ENCODE data around the gene COX7C. TPM values are rescaled to one million over a fixed set of nuclear protein-coding genes. Genes with fewer than 3 reads are reported as not detected.
"Not testable (repeated sequence)": the region's sequence is repeated elsewhere in the genome, so short reads cannot be mapped to it uniquely, and the experiment has no call there.

Gene COX7C
- total RNA-seq, 1 donor from 2014 or later, result 481 TPM

- intact Hi-C loops (cut with micrococcal nuclease), result no loop called here
- H3K4me3 Mint-ChIP-seq, result no peak overlapping the region
- H3K4me1 Mint-ChIP-seq, result no peaks in the 10 kb centered on the region
- no peak for DNase-seq
- peaks cover 15% of the 10 kb centered on the region for H3K36me3 Mint-ChIP-seq (ENCODE audit: low read depth)
- no peaks in the 10 kb centered on the region for H3K9me3 Mint-ChIP-seq
- H3K27me3 Mint-ChIP-seq, result peaks cover 12% of the 10 kb centered on the region
- H3K27ac Mint-ChIP-seq, result no peak overlapping the region
Measured at GRCh38 chr5:86626149-86626548, 8.4 kb downstream of the COX7C start.

GRCh38 chr5:86631165-86631564, 13.4 kb downstream of the COX7C start:
- Mint-ChIP-seq H3K27ac (no peak overlapping the region), H3K4me1 (no peaks in the 10 kb centered on the region), H3K9me3 (no peaks in the 10 kb centered on the region), H3K27me3 (peaks cover 14% of the 10 kb centered on the region), H3K4me3 (no peak overlapping the region), H3K36me3 (ENCODE audit: low read depth) (no peaks in the 10 kb centered on the region)
- DNase-seq, result no peak
- intact Hi-C loops (cut with micrococcal nuclease), result no loop called here

GRCh38 chr5:86640998-86641397, 23.3 kb downstream of the COX7C start:
- DNase-seq, result no peak
- Mint-ChIP-seq H3K27me3 (peaks cover 9% of the 10 kb centered on the region), H3K27ac (no peak overlapping the region), H3K9me3 (no peaks in the 10 kb centered on the region), H3K4me1 (no peaks in the 10 kb centered on the region), H3K4me3 (no peak overlapping the region), H3K36me3 (ENCODE audit: low read depth) (no peaks in the 10 kb centered on the region)
- intact Hi-C loops (cut with micrococcal nuclease), result no loop called here

- Mint-ChIP-seq H3K27me3 (peaks cover 8% of the 10 kb centered on the region), H3K9me3 (no peaks in the 10 kb centered on the region), H3K4me3 (no peak overlapping the region), H3K36me3 (ENCODE audit: low read depth) (no peaks in the 10 kb centered on the region), H3K4me1 (no peaks in the 10 kb centered on the region), H3K27ac (no peak overlapping the region)
- no peak for DNase-seq
- intact Hi-C loops (cut with micrococcal nuclease), result no loop called here
Measured at GRCh38 chr5:86644843-86645242, 27.1 kb downstream of the COX7C start.

- no peaks in the 10 kb centered on the region for H3K4me1 Mint-ChIP-seq
- no peaks in the 10 kb centered on the region for H3K9me3 Mint-ChIP-seq
- intact Hi-C loops (cut with micrococcal nuclease), result no loop called here
Measured at GRCh38 chr5:86645885-86646284, 28.1 kb downstream of the COX7C start.

GRCh38 chr5:86646671-86647070, 28.9 kb downstream of the COX7C start:
- H3K36me3 Mint-ChIP-seq (ENCODE audit: low read depth), result no peaks in the 10 kb centered on the region
- no peak overlapping the region for H3K27ac Mint-ChIP-seq
- intact Hi-C loops (cut with micrococcal nuclease), result no loop called here
- peaks cover 5% of the 10 kb centered on the region for H3K27me3 Mint-ChIP-seq
- no peaks in the 10 kb centered on the region for H3K4me1 Mint-ChIP-seq
- H3K9me3 Mint-ChIP-seq, result no peaks in the 10 kb centered on the region
- no peak for DNase-seq
- no peak overlapping the region for H3K4me3 Mint-ChIP-seq

More at GRCh38 chr5:86645885-86646284, 28.1 kb downstream of the COX7C start:
- Mint-ChIP-seq H3K36me3 (ENCODE audit: low read depth) (no peaks in the 10 kb centered on the region), H3K4me3 (no peak overlapping the region), H3K27ac (no peak overlapping the region), H3K27me3 (peaks cover 8% of the 10 kb centered on the region)
- no peak for DNase-seq

GRCh38 chr5:86649832-86650505, 32.2 kb downstream of the COX7C start:
- Mint-ChIP-seq H3K4me1 (no peaks in the 10 kb centered on the region), H3K27me3 (peaks cover 4% of the 10 kb centered on the region), H3K4me3 (no peak overlapping the region), H3K27ac (no peak overlapping the region), H3K9me3 (no peaks in the 10 kb centered on the region), H3K36me3 (ENCODE audit: low read depth) (no peaks in the 10 kb centered on the region)
- intact Hi-C loops (cut with micrococcal nuclease), result no loop called here
- no peak for DNase-seq

- intact Hi-C loops (cut with micrococcal nuclease); DNase-seq; H3K27ac Mint-ChIP-seq; H3K9me3 Mint-ChIP-seq; H3K4me3 Mint-ChIP-seq; H3K4me1 Mint-ChIP-seq; H3K36me3 Mint-ChIP-seq (ENCODE audit: low read depth); H3K27me3 Mint-ChIP-seq: not testable (repeated sequence)
Measured at GRCh38 chr5:86660771-86661170, 43.0 kb downstream of the COX7C start.

GRCh38 chr5:86664173-86664572, 46.4 kb downstream of the COX7C start:
- no peaks in the 10 kb centered on the region for H3K9me3 Mint-ChIP-seq
- no peak overlapping the region for H3K4me3 Mint-ChIP-seq
- H3K27ac Mint-ChIP-seq, result no peak overlapping the region
- DNase-seq, result no peak
- peaks cover 4% of the 10 kb centered on the region for H3K27me3 Mint-ChIP-seq
- intact Hi-C loops (cut with micrococcal nuclease), result no loop called here
- H3K4me1 Mint-ChIP-seq, result no peaks in the 10 kb centered on the region
- H3K36me3 Mint-ChIP-seq (ENCODE audit: low read depth), result no peaks in the 10 kb centered on the region

- no peak overlapping the region for H3K27ac Mint-ChIP-seq
- H3K4me3 Mint-ChIP-seq, result peak overlapping the region; percentile 13
- no peaks in the 10 kb centered on the region for H3K4me1 Mint-ChIP-seq
- no peaks in the 10 kb centered on the region for H3K9me3 Mint-ChIP-seq
- peaks cover 4% of the 10 kb centered on the region for H3K27me3 Mint-ChIP-seq
- no peaks in the 10 kb centered on the region for H3K36me3 Mint-ChIP-seq (ENCODE audit: low read depth)
- DNase-seq, result no peak
- intact Hi-C loops (cut with micrococcal nuclease), result no loop called here
Measured at GRCh38 chr5:86665984-86666760, 48.4 kb downstream of the COX7C start.

- no peaks in the 10 kb centered on the region for H3K36me3 Mint-ChIP-seq (ENCODE audit: low read depth)
- no peak for DNase-seq
- peaks cover 3% of the 10 kb centered on the region for H3K27me3 Mint-ChIP-seq
Measured at GRCh38 chr5:86666981-86667380, 49.2 kb downstream of the COX7C start.

More at GRCh38 chr5:86666981-86667380, 49.2 kb downstream of the COX7C start:
- H3K4me3 Mint-ChIP-seq, result no peak overlapping the region
- H3K27ac Mint-ChIP-seq, result no peak overlapping the region
- no peaks in the 10 kb centered on the region for H3K9me3 Mint-ChIP-seq
- H3K4me1 Mint-ChIP-seq, result no peaks in the 10 kb centered on the region
- intact Hi-C loops (cut with micrococcal nuclease), result no loop called here
